GM12872 (cell line): Measurements from ENCODE around the gene TTC27.

Experiments
- CTCF ChIP-seq: IDR thresholded peaks from 3 replicates; pipeline ENCODE4 v1.5.1; 2011; ENCODE audit warnings: low read depth, mild to moderate bottlenecking, low read length, moderate library complexity; ENCODE audit not compliant: insufficient read depth

The TTC27 gene

GRCh38 chr2:32775954-32776353, 148.1 kb downstream of the TTC27 start:
- TF ChIP-seq CTCF: no peak

- no peak for TF ChIP-seq CTCF
These were observed 149.9 kb downstream of the TTC27 start for GRCh38 chr2:32777714-32778113.

- TF ChIP-seq CTCF: no peak
These were observed 153.1 kb downstream of the TTC27 start for GRCh38 chr2:32780961-32781360.

GRCh38 chr2:32783469-32783868, 155.6 kb downstream of the TTC27 start:
- TF ChIP-seq CTCF: no peak

- no peak for TF ChIP-seq CTCF
These were observed 156.1 kb downstream of the TTC27 start for GRCh38 chr2:32783933-32784332.

GRCh38 chr2:32787207-32787606, 159.4 kb downstream of the TTC27 start:
- no peak for TF ChIP-seq CTCF

- TF ChIP-seq CTCF: no peak
These were observed 160.3 kb downstream of the TTC27 start for GRCh38 chr2:32788114-32788513.

- no peak for TF ChIP-seq CTCF
These were observed 164.6 kb downstream of the TTC27 start for GRCh38 chr2:32792416-32792815.
